Amniotic stem cell (primary cell): Measurements from ENCODE around the gene LRMDA.
A peak's percentile ranks its signal among the peaks of the same experiment; 100 is the strongest.

ENCODE experiments used
- DNase-seq: peaks from one replicate; lab custom pipeline; 2025; lab: John Stamatoyannopoulos, UW

The LRMDA gene

DNA sequence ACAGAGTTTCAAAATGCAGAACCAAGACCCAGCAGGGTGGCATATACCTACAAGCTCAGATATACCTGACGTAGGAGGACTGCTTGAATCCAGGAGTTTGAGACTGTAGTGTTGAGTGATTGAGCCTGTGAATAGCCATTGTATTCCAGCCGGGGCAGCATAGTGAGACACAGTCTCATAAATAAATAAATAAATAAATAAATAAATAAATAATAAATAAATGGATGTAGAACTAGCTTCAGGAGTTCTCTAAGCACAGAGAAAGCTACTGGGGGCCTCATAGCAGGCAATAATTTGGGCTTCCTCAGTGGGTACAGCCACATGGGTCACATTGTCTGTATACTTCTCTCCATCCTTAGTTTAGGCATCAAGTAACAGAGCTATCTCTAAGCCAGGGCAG lies 906.8 kb downstream of the LRMDA start:
- DNase-seq: no peak

- no peak for DNase-seq
Observed at GRCh38 chr10:76341740-76342139, 910.3 kb downstream of the LRMDA start.

DNA sequence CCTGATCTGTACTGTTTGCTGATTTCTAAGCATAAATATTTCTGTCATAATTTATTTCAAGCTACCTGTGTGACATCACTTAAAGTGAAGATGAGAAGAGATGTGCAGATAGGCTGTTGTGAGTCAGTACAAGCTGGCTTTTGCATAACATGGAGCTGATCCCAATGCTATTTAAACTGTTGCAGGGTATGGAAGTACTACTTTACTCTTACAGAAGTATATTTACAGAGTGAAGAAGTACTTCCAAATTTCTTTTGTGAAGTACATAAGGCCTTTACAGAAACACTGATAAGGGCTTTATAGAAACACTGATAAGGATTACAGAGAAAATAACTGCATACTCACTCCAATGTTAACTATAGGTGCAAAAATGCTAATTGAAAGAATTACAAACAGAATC lies 911.6 kb downstream of the LRMDA start:
- DNase-seq: no peak

DNA sequence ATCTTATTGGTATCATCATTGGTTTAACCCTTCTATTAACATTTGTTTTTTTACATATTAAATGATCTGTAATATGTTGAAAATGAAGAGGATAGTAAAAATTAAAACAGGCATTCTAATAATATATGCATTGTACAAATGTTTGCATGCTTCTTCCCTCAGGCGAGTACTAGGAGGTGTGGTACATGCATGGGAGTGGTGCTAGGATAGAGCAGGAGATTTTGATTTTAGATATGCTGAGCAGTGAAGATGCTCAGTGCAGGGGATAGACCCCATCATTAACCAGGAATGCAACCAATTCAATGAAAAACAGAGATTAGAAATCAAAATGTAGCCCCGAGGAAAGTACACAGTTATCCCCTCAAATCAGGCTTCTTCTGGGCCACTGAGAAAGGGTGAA lies 916.4 kb downstream of the LRMDA start:
- no peak for DNase-seq

DNA sequence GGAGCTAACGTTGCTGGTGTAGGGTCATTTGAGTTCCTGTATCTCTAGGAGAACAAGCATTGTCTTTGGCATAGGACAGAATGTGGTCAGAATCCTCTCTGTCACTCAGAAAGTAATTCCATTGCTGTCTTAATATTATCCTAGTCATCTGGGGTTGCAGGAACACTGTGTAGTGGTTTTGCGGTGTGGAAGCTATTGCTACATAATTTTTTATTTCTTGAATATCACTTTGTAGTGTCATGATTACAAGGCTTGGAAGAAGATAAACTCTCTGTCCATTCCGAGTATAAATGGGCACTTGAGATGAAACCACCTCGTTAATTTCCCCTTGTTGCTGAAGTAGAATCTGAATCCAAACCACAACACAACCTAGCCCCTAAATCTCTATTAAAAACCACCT lies 919.2 kb downstream of the LRMDA start:
- no peak for DNase-seq

GRCh38 chr10:76352300-76352699 lies 920.9 kb downstream of the LRMDA start:
- peak; percentile 80 for DNase-seq

GRCh38 chr10:76353237-76353851 lies 921.9 kb downstream of the LRMDA start:
- DNase-seq: no peak

DNA sequence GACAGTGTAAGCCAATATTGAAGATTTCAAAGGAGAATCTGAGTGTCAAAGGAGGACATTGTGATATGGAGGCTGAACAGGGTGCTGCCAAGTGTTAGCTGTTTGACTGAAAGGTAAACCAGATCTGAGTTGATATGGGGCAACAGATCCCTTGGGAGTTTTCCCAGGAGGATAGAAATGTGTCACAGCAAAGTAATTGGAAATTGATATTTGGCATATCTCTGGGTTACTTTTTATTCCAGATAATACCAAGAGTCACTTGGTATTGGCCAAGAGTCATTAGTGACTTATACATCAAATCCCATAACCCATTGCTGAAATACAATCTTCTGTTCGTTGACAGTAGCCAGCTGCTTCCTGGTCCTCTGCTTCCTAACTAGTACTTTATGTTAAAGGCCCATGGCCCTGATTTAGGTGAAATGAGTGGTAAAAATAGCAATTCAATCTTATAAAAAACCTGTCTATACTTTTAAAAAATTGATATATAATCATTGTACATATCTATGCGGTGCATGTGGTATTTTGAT lies 922.9 kb downstream of the LRMDA start:
- no peak for DNase-seq

DNA sequence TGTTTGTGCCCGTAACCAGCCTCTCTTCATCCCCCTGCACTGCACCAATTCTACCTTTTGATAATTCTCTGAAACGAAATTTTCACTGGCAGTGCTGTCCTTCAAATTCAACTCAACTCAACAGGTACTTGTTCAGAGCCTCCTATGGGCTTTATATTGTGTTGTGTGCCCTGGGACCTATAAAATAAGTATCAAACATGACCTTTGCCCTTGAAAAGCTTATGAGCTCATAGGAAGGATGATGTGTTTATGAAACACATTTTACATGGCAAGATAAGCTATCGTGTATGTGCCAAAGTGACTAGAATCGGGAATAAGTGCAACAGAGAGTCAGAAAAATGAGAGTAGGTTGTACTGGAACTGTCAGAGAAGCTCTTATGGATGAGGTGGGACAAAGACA lies 923.5 kb downstream of the LRMDA start:
- DNase-seq: no peak

- peak; percentile 48 for DNase-seq
Observed at GRCh38 chr10:76356557-76356956, 925.1 kb downstream of the LRMDA start.

- no peak for DNase-seq
Observed at GRCh38 chr10:76357726-76358415, 926.4 kb downstream of the LRMDA start.

DNA sequence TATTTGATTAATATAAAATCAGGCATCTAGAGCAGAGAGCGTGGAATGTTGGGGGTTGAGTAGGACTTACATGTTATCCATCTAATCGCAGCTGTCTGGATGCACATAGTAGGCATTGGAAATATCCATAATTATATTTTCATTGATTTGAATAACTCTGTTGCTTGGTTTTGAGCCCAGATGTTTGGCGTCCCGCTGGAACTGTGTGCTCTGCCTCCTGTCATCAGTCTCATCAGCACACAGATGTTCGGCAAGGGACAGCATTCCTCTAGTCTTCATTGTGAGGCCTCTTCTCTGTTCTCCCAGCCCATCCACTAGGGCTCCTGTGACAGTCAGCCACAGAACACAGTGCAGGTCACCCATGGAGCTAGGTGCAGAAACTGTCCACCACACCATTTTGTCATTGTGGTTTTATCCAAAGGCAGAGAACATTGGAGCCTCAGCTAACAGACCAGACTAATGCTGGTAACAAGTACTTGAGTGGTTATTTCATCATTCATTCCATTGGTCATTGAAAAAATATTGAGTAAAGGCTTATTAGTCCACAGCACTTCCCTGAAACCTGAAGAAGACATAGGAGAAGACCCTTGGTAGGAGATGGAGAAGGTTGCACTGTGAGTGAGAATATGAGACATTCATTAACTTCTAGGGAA lies 927.4 kb downstream of the LRMDA start:
- DNase-seq: no peak

DNA sequence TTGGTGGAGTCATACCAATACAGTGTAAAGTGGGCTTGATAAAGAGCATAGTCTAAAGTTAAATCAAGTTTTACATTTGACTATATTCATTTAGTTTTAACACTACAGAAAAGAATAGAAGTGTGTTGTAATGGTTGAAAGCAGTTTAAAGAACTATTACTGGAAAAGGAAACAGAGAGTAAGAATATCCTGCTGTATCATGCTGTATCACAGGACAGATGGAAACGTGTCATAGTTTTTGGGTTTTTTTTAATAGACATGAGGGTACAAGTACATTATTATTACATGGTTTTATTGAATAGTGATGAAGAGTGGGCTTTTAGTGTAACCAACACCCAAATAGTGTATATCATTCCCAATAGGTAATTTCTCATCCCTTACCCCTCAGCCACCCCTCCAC lies 944.3 kb downstream of the LRMDA start:
- DNase-seq: no peak

DNA sequence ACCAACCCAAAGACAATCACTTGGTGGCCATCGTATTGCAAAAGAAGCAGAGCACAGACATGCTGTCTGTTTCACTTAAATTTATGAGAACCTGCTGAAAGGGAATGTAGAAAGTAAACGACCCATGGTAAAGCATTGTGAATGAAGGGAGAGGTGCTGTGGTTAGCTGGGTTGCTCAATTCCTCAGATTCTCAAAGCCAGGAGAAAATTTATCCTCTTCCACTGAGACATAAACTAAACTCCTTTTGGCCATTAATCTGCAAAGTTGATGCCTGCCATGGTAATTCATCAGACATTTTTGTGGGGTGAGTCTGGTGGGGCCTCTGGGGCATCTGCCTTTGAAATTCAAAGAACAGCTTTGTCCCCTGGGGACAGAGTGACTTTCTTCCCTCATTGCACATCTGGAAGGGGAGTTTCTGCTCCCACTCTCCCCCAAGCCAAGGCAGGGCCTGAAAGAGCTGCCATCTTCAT lies 951.0 kb downstream of the LRMDA start:
- DNase-seq: no peak

GRCh38 chr10:76388321-76389023 lies 957.0 kb downstream of the LRMDA start:
- no peak for DNase-seq

GRCh38 chr10:76393875-76394706 lies 962.7 kb downstream of the LRMDA start:
- no peak for DNase-seq

- DNase-seq: no peak
Observed at GRCh38 chr10:76394707-76395042, 963.3 kb downstream of the LRMDA start.

- no peak for DNase-seq
Observed at GRCh38 chr10:76395251-76395650, 963.8 kb downstream of the LRMDA start.

DNA sequence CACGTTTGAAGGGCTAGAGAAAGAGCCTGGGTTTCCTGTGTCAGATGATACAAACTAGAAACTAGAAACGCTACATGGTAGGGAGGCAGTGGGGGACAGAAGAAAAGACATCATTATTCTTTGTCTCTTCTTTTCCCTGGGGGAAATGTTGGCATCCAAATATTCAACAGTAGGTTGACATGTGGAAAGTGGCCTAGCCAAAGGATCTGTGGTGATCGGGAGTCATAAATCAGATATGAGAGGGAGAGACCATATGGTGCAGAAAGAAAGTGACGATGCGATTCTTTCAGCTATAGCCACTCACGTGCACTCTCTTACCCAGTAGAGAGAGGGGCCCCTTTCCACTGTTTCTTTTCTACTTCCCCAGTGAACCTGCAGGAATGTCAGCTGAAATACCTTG lies 964.7 kb downstream of the LRMDA start:
- no peak for DNase-seq

DNA sequence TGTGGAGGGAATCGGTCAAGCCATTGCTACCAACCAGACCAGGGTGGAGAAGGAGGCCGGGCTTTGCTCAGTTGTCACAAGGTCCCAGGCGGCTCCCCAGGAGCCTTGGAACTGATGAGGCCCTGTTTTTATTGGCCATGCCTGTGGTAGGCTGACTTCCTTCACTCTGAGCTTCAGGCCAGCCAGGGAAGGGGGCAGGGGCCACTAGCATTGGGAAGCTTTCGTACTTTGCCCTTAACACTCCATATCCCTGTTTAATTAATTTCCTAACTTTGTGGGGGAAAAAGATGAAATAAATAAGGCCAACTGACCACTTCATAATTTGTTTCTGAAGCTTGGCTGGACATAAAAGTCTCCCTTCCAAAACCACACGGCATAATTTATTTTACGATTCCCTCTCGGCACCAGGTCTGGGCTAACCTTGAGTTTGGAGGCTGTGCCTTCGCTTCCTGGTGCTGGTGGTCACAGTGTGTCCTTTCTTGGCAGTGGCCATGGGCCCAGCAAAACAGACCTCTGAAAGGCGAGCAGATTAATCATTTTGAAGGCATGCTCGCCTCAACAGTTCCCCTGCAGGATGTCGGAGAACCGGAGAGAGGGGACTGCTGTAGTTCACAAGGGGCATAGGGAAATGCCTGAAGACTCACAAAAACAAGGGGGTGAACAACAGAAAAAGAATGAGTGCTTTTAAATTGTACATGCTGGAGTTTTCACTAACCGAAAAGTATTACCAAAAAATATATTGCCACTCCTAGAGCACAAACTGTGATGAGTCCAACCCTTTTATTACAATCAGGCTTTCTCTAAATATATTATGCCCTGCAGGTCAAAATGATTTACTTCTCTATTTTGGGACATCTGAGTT lies 966.0 kb downstream of the LRMDA start:
- DNase-seq: no peak
